Occipital lobe (tissue), 2 donors: ENCODE data around the gene GBP1. TPM values are rescaled to one million over a fixed set of nuclear protein-coding genes. Genes with fewer than 3 reads are reported as not detected.
"Not testable (repeated sequence)": the region's sequence is repeated elsewhere in the genome, so short reads cannot be mapped to it uniquely, and the experiment has no call there.

Source experiments
- DNase-seq: peaks from one replicate; lab custom pipeline; 2025; lab: John Stamatoyannopoulos, UW
- total RNA-seq: library from RNA; depleted of rRNA; stranded (reverse); fragments of >200 nt; gene quantifications from one replicate; pipeline ENCODE4 v1.2.3, GENCODE V29; 2014

The GBP1 gene
- total RNA-seq, 1 donor from 2014 or later, result 1.9 TPM

DNA sequence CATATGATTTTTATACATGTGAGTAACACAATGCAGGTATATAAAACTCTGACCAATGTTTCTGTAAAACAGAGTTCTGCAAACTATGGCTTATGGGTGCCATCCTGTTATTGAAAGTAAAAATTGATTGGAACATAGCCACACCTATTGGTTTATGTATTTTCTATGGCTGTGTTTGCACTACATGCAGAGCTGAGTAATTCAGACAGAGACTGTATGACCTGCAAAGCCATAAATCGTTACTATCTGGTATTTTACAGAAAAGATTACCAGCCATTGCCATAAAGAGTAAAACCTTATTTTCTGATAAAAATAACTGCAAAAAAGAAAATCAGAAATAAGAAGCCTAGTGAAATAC, 13.1 kb downstream of the GBP1 start:
- DNase-seq, result no peak

DNA sequence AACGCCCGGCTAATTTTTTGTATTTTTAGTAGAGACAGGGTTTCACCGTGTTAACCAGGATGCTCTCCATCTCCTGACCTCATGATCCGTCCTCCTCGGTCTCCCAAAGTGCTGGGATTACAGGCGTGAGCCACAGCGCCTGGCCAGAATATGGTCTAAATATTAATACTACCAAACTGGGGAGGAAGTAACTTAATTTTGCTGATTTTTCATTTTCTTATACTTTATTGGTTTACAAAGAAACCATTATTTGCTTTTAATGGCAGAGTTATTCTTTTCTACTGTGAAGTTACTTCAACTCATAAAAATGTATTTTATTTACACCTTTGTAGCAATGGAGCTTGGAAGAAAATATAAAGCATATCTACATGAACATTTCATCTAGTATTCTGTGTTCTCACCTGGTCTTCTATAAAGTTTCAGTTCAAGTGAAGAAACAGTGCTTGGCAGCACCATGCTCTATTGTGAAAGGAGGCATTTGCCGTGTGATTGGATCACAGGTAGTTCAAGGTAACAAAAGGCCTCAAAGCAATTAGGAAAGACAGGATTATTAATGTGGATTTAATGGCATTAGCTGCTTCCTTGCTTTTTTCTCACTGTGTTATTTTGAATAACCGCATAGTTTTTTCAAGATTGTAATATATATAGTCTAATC, 13.6 kb downstream of the GBP1 start:
- DNase-seq, result no peak

DNA sequence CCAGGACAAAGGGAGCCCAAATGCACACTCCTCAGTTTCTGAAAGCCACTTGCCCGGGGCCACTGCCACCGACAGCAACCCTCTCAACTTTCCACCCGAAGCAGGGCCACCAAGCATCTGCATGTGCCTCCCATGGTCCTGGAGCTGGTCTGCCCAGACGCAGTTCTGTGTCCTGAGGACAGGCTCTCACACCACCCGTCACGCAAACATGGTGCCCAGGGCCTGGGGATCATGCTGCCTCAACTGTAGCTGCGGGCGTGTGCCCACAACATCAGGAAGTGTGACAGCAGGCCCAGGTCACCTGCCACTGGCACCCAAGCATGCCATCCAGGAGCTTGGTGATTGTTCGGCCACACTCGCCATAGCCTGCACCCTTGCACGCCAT, 14.4 kb downstream of the GBP1 start:
- no peak for DNase-seq

DNA sequence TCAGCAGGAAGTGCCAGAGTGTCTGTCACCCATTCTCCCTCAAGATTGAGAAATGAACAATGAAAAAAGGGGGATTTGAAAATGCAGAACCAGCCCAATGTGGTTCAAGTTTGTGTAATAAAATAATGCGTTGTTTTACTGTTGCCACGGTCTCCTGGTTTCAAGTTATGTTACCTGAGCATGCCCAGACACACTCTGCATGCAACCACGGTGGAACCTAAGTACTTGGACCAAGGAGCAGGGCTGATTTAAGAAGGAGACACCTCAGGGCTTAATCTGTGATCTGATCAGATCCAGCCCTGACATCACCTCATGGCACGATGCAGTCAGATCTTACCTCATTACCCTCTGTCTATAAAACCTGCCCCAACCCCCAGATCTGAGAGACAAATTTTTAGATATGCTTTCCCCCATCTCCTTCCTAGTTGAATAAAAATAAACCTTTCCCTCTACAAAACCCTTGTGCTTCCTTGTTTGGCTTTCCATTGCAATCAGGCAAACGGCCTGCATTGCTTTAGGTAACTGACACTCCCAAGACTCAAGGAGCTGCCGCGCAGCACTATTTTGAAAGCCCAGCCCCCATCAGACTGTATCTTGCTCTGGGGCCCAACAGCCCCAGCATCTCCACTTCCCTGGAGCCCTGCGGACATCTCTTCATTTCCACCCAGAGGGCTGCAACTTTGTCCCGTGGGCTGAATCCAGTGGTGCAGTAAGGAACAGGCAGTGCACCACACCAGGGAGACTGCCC, 14.9 kb downstream of the GBP1 start:
- not testable (repeated sequence) for DNase-seq

DNA sequence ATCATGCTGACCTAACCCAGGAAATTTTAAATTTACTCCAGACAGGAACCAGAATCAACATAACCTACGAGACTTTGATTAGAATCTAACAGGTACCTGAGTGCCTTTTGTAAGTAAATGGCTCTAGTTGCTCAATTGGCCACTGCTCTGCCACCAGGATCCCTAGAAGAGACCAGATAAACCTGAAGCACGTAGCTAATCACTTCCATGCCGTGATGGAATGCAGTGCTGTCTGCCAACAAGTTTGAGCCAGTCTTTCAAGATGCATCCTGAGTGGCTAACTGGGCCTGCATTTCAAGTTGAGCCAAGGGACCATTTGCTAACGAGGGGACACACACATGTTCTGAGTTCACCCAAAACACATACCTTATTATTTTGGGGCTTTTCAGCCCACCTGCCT, 15.8 kb downstream of the GBP1 start:
- not testable (repeated sequence) for DNase-seq

DNA sequence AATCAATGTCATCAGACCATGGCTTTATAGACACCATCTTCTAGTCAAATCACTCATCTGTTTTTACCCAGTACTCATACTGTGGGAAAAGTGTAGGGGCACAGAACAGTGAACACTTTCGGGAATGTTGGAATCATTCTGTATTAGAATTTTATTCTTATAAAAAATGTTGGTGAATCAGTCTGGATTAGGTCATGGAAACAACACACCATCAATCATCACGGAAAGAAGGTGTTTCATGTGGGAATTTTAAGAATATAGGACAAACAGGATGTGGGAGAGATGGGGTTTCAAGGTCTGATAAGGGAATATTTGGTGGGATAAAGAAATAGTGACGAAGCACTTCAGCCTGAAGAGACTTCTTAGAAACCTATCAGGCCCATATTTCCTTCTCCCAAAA, 17.3 kb downstream of the GBP1 start:
- DNase-seq, result no peak

DNA sequence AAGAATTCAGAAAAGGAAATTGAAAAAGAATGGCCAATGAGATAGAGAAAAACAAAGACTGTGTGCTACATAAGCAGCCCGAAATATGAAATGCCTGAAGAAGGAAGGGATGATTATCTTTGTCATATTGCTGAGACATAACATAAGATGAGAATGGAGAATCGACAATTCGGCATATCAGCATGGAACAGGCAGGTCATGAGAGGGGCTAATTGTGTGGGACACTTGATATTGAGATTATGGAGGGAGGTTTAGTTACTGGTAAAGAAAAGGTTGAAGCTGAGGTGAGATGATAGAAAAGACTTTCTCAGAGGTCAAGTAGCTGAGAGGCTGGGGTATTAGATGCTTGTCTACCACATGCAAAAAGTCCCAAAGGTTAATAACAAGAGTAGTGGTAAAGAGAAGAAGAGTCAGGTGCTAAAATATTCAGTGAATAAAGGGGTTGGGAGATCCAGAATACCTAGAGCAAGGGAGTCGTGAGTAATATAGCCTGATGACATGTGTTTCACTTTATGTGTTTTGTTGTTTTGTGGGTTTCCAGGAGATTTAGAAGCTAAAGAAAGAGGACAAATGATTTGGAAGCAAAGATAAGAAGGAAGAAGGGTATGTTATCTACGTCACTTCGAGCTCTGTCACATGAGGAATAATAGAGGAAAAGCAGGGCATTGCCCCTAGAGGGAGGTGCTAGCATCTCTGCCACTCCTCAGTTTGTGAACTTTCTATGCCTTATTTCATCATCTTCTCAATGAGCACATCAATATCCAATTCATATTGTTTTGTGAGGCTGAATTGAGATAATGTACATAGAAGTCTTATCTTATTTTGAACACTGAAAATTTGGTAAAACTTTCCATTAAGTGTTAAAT, 18.5 kb downstream of the GBP1 start:
- not testable (repeated sequence) for DNase-seq

DNA sequence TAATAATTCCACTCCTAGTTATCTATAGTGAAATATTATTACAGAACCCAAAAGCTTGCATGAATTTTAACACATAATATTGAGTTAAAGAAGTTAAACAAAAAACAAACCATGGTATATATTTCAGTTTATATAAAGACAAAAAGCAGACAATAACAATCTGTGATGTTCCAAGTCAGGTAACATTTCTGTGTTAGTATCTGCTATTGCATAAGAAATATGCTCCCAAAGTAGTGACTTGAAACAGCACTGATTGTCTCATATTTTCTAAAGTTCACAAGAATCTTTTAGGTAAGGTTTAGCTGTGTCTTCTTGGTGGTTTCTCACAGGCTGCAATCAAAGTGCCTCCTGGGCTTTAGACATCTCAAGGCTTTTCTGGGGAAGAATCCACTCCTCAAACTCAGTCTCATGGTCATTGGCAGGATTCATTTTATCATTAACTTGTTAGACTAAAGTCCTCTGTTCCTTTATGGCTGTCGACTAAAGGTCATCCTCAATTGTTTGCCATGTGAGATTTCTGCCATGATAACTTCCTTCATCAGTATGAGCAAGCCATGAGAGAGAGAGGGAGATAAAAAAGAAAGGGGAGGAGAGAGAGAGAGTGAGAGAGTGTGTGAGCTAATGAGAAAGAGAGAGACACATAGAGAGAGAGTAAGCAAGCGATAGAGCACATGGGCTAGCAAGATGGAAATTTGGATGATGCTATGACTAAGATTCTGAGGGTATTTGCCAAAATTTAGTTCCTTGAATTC, 19.9 kb downstream of the GBP1 start:
- no peak for DNase-seq

DNA sequence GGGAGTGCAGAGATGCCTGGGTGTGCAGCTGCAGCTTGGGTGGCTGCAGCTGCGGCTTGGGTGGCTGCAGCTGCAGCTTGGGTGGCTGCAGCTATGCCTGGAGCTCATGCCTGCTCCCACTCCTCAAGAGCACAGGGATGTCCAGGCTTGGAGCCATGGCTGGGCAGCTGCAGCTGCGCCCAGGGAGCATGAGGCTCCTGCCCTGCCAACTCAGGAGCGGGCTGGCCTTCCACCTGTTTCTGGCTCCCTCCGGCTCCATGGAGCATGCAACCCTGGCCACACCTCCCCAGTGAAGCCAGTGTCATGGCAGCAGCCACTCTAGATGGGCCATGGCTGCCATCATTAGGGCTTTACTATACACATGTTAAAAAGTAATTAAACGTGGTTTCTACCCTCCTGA, 21.1 kb downstream of the GBP1 start:
- DNase-seq, result no peak

DNA sequence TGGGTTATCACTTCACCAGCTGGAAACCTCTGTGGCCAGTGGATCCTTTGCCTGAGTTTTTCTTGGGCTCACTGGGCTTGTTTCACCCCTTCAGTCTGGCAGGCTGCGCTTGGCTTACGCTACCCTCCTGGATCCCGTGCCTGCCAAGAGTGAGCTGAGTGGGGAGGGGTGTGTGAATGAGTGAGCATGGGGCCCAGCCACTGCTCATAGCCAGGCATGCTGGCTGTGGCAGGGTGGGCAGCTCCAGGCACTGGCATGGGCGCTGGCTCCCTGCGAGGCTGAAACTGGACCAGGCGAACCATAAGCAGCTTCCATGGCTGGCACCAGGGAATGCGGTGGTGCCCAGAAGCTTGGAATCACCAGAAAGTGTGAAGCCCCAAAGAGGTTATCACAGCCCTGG, 22.5 kb downstream of the GBP1 start:
- DNase-seq, result no peak

DNA sequence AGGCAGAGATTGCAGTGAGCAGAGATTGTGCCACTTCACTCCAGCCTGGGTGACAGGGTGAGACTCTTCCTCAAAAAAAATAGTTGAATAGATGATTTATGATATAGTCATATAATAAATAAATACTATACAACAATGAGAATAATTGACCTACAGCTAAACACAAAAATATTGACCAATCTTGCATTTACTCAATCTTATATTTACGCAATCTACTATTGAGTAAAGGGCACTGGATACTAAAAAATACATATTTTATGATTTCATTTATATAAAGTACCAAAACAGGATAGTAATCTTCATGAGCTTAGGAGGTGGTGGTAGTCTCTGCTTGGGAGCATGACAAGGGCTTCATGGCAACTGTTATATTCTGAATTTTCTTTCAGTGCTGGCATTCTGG, 23.3 kb downstream of the GBP1 start:
- DNase-seq, result no peak

DNA sequence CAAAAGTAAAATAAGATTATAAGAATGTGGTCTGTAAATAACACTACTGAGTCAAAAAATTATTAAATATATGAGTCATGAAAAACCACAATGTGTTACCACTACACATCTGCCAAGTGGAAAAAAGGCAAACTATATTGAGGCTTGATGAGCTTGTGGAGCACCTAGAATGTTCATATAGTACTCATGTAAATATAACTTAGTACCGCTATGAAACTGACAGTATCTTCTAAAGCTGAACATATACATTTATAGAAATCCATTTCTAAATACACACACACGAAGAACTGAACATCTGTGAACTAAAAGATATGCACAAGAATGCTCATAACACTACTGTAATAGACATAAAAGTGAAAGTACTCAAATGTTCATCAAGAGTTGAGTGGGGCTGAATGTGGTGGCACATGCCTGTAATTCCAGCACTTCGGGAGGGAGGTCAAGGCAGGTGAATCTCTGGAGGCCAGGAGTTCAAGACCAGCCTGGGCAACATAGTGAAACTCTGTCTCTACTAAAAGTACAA, 23.8 kb downstream of the GBP1 start:
- DNase-seq, result no peak

DNA sequence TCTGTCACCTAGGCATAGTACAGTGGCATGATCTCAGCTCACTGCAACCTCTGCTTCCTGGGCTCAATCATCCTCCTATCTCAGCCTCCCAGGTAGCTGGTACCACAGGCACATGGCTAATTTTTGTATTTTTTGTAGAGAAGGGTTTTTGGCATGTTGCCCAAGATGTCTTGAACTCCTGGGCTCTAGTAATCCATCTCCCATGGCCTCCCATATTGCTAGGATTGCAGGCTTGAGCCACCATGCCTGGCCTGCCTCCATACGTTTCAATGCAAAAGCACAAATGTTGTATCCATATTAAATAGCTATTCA, 24.7 kb downstream of the GBP1 start:
- DNase-seq, result no peak

DNA sequence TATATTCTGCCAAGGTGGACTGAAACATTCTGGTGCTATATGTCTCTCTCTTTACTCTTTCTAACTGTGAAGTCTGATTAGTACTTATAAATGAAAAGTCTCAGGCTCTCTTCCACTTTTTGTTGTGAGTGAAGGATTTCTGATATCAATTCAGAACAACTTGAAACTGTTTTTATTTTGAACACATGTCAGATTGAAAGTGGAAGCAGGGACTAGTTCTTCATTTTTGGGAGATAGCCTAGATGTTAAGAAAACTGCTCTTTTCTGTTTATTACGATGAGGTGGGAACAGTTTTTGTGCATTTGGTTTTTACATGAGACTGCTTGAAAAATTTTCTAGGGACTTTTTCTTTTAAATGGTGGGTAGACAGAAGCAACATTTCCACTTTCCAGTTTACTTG, 27.8 kb downstream of the GBP1 start:
- DNase-seq, result no peak

DNA sequence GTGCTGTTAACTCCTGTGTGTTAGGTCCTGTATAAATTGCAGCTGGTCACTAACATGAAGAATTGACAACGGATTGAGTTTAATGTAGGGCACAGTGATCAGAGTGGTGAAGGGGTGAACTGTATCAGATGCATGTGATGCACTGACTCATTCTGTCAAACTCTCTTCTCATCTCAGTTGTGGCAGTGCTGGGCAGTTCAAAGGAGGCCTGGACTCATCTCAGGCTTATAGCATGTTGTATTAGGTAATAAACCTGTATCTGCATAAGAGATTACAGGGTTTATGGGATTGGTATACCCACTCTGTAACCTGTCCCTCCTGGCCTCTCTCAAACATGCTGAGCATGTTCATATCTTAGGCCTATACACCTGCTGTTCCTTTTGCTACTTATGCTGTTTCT, 29.9 kb downstream of the GBP1 start:
- DNase-seq, result no peak

DNA sequence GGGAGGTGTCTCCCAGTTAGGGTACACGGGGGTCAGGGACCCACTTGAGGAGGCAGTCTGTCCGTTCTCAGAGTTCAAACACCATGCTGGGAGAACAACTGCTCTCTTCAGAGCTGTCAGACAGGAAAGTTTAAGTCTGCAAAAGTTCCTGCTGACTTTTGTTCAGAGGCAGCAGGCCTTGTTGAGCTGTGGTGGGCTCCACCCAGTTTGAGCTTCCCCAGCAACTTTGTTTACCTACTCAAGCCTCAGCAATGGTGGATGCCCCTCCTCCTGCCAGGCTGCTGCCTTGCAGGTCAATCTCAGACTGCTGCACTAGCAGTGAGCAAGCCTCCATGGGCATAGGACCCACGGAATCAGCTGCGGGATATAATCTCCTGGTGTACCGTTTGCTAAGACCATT, 31.0 kb downstream of the GBP1 start:
- not testable (repeated sequence) for DNase-seq

DNA sequence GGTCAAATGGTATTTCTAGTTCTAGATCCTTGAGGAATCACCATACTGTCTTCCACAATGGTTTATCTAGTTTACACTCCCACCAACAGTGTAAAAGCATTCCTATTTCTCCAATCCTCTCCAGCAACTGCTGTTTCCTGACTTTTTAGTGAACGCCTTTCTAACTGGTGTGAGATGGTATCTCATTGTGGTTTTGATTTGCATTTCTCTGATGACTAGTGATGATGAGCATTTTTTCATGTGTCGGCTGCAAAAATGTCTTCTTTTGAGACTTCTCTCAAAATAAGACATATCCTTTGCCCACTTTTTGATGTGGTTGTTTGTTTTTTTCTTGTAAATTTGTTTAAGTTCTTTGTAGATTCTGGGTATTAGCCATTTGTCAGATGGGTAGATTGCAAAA, 36.0 kb downstream of the GBP1 start:
- DNase-seq, result not testable (repeated sequence)

DNA sequence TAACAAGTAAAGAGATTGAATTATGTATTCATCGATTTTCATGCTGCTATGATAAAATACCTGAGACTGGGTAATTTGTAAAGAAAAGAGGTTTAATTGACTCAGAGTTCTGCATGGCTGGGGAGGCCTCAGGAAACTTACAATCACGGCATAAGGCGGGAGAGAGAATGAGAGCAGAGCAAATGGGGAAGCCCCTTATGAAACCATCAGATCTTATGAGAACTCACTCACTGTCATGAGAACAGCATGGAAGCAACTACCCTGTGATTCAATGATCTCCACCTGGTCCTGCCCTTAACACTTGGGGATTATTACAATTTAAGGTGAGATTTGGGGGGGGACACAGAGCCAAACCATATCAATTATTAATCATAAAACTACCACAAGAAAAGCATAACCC, 39.1 kb downstream of the GBP1 start:
- DNase-seq, result no peak

DNA sequence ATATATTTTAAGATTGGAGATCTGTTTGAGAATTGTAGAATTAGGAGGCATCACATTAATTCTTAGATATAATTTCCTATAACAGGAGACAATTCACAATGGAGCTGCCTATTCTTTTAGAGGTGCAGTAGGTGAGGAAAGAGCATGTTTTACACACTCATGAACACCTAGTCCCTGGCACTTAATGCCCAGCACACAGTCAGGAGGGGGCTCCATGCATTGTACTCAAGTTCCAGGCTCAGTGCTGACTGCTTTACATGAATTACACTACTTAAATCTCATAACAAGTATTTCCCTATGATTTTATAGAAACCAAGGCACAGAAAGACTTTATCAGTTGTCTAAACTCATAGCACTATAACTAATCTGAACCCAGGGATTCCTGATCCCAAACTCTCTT, 42.0 kb downstream of the GBP1 start:
- DNase-seq, result no peak

DNA sequence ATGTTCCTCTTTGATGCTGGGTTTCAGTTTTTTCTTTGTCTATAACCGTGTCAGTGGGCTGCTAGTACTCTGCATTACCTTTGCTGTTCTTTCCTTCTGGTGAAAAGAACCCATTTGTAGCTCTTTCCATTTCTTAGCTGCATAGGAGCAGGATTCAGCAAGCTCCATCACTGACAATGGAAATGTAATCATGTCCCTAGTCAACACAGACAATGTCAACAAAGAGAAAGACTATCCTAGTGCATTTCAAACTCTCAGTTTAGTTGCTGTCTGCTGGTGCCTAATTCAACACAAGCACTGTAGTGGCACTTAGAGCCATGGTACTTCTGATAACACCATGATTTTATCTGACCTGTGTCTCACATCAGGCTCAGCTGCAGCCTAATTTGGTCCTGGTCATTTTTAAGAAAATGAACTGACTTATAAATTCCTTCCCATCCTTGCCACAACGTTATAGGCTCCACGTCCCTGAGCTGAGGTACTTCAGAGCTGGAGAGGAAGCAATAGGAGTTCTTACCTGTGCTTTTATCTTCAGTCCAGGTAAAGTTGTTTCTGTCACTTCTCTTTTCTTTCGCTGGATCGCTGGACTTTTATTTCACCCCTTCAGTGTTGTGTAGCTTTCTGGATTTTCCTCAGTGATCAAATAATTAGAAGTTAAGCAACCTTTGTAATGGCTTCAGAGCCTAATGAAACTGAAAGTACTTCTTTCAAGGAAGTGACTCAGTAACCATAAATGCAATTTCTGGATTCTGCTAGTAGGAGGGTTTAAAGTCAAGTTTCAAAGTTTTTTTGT, 42.6 kb downstream of the GBP1 start, which contains the start of gene GBP3:
Gene GBP3 (minus strand): TSS at position 700 of the 793 bp plus-strand sequence. CDS start 2,145 bp downstream, outside the sequence.
- DNase-seq, result no peak

DNA sequence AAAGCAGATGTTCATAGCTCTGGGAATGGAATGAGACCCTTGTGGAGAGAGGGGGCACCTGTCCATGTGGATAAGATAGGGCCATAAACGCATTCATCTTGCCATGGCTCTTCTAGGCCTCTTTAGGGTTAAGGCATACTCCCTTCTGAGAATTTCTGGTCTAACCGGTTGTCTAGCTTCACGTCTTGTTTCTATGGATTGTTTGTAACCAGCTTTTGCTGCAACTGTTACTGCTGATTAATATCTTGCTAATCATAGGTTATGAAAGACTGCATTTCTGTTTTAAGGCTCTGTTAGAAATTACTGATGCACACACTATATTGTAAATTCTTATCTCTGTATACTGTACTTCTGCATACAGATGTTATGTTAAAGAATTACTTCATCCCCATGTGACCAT, 46.7 kb downstream of the GBP1 start:
- DNase-seq, result not testable (repeated sequence)
